HEK293T (cell line): ENCODE results near the gene GBP6.
"Not testable (repeated sequence)": the region's sequence is repeated elsewhere in the genome, so short reads cannot be mapped to it uniquely, and the experiment has no call there.

ENCODE experiments used
- ELF4 ChIP-seq: fragments of 450-650 bp; IDR thresholded peaks from 2 replicates; pipeline ENCODE4 v1.6.1; 2017; ENCODE audit warnings: antibody characterized with exemption
- L3MBTL2 ChIP-seq: fragments of 450-650 bp; conservative IDR thresholded peaks from 2 replicates; pipeline ENCODE4 v1.6.1; 2016; ENCODE audit warnings: mild to moderate bottlenecking
- LEF1 ChIP-seq: fragments of 450-650 bp; IDR thresholded peaks from 2 replicates; pipeline ENCODE4 v1.6.1; 2017; ENCODE audit warnings: mild to moderate bottlenecking, borderline replicate concordance
- NFRKB ChIP-seq: fragments of 450-650 bp; IDR thresholded peaks from 2 replicates; pipeline ENCODE4 v1.6.1; 2016; ENCODE audit warnings: mild to moderate bottlenecking, moderate library complexity
- PKNOX1 ChIP-seq: fragments of 450-650 bp; IDR thresholded peaks from 2 replicates; pipeline ENCODE4 v1.6.1; 2016
- SUZ12 ChIP-seq: fragments of 450-650 bp; IDR thresholded peaks from 2 replicates; pipeline ENCODE4 v1.6.1; 2016; ENCODE audit warnings: mild to moderate bottlenecking

GRCh38 chr1:89434058-89434780 is 70.4 kb downstream of the GBP6 start:
- not testable (repeated sequence) for TF ChIP-seq LEF1, NFRKB, L3MBTL2, SUZ12, ELF4, PKNOX1
